Urothelium cell line (cell line): ENCODE results near the gene TBC1D22A.

Experiments used
- DNase-seq: peaks from one replicate; pipeline ENCODE4 v3.0.0; 2011; ENCODE audit warnings: low spot score, mixed read lengths
- FAIRE-seq: peaks from 2 replicates; lab custom pipeline; 2011; peaks lifted over from hg19 to GRCh38; lab: Jason Lieb, UNC

Gene TBC1D22A

DNA sequence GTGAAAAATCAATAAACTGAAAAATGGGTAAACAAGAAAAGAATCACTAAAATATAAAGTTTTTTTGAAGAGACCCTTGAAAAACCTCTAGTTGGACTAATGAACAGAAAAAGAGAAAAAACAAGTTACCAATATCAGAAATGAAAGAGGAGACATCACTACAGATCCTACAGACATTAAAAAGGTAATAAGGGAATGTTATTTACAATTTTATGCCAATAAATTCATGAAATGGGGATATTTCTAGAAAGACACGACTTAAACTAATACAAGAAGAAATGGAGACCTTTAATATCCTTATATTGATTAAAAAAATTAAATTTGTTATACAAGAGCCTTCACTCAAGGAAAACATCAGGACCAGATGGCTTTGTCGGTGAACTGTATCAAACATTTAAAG lies 109.4 kb downstream of the TBC1D22A start:
- DNase-seq = no peak
- FAIRE-seq = no peak

DNA sequence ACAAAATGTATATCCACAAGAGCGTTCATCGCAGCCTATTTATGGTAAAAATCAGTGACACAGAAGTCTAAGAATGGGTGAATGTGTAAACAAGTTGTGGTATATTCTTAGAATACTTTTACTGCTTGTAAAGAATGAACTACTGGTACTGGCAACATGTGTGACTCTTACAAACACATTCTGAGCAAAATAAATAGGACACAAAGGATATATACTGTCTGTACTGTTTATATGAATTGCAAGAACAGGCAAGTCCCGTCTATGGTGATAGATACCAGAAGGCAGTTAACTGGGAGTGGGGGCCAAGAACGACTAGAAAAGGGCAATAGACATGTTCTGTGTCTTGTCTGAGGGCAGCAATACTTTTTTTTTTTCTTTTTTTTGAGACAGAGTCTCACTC lies 112.6 kb downstream of the TBC1D22A start:
- FAIRE-seq (no peak), DNase-seq (no peak)

DNA sequence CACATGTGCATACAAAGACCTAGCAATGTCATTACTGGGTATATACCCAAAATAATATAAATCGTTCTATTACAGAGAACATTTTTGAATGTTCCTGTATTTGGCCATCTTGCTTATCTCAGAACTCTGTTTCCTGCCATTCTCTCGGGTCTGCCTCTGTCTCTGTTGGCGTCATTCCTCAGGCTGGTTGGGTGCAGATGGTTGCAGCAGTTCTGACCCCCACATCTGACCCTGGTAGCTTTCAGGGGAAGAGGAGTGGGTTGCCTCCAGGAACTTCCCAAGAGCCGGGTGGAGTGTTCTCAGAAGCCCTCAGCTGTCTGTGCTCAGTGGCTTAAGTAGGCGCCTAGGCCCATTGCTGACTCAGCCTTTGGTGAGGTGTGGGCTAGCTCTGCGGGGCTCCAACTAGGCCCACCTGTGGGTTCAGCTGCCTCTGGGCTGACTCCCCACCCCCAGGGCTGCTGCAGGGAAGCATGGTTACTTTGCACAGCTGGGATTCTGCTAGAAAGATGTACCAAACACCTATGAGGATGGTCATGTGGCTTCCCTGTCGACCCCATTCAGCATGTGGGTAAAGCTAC lies 114.0 kb downstream of the TBC1D22A start:
- DNase-seq = no peak
- FAIRE-seq = no peak

DNA sequence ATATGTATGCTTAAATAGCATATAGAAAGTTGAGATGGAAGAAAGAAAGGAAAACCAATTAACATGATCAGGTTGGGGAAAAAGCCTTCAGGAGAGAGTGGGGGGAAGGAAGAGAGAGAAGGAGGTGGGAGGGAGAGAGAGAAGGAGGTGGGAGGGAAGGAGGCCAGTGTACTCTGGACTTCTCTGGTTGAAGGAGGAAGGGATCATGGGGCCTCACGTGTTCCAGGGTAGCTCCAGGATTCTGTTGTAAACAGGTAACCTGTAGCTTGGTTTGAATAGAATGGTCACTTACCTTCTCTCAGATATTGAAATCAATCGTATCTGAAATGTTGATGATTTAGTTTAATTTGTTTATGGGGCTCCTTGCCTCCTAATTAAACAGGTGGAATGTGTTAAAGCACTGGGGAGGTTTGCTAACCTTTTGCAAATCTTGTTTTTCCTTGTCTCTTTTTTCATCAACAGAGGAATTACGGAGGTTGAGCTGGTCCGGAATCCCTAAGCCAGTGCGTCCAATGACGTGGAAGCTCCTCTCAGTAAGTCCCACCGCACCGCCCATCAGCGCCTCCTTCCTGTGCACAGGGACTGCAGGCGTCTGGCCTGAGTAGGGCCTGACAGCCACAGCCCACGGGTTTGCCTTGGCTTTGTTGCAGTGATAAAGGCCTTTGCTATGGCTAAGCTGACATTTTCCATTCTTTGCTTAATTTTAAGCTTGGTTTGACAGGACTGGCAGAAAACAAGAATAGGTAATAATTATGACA lies 115.9 kb downstream of the TBC1D22A start:
- FAIRE-seq (no peak), DNase-seq (no peak)

DNA sequence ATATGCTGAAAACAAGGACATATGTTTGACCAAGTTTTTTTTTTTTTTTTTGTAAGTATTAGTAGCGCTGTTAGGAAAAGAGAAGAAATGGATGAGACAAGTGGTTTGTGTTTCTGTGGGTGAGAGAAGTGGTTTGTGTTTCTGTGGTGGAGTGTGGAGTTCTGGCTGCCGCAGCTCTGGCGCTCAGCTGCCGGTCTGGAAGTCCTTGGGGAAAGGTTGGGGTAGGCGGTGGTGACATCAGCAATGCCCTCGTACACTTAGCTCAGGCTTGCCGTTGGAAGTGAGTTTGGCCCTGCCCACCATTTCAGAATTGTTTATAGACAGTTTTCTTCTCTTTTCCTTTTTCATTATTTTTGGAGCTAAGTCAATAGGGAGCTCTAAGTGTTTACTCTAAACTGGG lies 116.6 kb downstream of the TBC1D22A start:
- no peak for FAIRE-seq
- no peak for DNase-seq

DNA sequence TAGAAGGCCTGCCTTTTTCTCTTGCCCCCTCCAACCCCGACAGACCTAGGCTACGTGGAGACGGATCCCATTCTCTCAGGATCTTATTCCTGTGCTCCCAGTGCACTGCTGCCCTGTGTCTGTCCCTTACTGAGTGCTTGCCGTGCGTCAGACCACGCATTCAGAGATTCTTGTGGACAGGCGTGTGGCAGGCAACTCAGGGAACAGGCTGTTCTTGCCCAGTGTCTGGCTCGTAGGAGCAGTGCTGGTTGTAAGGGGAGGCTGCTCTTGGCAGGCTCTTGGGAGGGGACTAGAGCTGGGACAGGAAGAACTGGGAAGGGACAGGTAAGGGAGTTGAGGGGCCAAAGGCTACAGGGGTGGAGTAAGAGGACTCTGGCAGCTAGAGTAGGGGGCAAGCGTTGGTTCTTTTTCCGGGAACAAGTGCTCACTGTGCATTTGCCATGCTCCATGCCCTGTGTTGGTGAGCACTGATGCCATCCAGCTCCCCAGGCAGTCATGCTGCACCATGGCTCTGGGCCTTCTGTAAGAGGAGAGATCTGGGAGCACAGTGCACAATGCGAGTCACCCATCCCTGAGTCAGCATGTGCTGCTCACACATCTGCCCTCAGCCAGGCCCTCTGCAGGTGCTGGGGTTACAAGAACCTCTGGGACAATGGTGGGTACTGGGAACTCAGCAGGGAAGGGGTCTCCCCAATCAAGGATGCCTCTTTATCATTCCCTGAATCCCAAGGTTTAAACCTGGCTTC lies 119.1 kb downstream of the TBC1D22A start:
- FAIRE-seq (no peak), DNase-seq (peak; percentile 16)

DNA sequence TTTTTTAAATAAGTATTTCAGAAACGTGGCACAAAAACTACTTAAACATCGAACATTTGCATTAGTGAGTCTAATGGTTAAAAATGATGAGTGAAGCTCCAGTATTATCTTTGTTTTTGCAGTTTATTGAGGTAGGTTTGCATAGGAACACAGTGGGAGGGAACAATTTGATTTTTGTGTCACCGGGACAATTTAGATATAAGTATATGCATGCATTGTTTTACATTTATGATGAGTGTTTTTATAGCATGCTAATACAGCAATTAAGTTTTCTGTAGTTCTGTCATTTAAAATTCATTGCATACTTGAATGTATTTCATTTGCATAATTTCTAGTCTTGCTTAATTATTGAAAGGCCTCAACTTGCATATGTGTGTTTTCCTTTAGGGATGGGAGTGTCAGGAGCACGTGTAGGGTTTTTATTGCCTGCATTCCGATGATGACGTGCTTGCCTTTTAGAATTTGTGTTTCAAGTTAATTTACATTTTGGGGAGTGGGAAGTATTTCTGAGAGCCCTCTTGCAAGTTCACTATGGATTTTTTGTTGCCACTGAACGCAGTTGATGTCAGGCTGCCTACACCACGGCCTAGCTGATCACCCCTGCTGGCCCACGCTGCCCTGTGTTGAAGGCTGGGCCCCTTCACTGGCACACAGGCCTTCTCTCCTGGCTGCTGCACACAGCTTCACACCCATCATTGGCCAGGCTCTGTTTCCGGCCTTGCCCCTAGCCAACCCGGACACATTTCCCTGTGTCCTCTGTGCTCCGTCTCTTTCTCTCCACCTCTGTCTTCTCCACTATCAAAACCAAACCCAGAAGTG lies 120.9 kb downstream of the TBC1D22A start:
- DNase-seq = no peak
- FAIRE-seq = peak; percentile 20

DNA sequence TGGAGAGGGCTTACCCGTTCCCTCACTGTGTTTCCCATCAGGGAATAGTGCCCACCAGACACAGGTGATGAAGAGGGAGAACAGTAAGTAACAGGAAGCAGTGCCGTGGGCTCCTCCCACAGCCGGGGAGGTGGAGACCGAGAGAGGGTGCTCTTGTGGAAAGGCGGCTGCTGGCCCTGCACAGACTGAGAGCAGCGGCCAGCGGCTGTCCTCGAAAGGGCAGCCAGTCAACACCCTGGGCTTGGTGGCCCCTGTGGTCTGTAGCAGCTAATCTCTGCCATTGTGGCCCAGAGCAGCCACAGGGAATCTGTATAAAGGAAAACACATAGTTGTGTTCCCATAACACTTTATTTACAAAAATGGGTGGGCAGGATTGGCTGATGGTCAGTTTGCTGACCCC lies 121.9 kb downstream of the TBC1D22A start:
- DNase-seq (no peak), FAIRE-seq (no peak)

DNA sequence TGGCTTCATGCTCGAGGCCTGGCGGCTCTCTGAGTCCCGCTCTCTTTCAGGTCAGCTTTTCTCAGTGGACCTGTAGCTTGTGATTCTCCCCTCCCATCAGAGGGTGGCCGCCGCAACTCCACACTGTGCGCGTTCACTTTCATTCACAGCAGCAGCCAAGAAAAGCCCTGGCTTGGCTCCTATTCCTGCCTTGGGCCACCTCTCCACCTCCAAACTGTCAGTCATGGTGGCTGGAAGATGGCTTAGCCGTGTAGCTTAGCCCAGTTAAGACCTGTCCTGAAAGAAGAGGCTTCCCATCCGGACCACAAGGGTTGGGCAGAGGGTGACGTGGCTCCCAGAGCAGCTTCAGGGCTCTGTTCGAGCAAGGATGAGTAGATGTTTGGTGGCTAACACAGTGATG lies 125.5 kb downstream of the TBC1D22A start:
- FAIRE-seq = no peak
- no peak for DNase-seq

DNA sequence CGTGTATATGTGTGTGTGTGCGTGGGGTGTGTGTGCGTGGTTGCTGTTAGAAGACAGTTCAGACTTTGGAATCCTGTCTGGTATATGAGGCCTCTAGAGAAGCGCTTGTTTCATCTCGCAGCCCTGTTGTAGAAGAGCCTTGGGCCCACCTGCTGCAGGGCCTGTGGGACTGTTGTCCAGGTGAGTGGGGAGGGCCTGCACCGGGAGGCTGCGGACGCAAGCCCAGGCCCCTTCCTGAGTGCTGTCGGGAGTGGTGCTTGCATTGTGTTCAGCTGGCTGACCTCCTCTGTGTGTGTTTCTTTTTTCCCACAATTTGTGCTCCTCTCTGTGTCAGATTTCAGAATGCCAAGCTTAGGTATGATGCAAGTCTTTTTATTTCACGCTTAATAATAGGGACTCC lies 128.4 kb downstream of the TBC1D22A start:
- no peak for FAIRE-seq
- DNase-seq = no peak

DNA sequence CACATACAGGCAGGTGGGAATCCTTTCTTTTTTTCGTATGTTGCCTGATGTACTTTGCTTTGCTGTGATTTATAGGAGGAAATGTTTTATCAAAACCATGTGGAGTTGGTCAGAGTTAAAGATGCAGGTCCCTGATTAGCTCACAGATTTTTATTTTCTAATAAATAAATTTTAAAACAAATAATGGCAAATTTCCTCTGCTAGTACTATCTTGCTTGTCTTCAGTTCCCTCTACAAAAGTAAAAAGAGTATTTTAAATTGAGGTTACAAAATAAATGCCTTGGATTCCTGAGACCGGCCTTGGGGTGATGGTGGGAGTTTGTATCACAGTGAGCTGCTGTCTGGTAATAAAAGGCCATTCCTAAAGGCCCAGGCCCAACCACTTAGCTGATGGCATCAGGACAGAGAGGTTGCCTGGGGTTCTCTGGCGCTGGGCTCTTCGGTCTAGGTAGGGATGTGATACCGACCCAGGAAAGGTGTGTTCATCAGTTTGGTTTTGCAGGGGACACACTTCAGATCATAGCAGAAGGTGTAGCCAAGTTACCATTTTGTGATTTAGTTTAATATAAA lies 129.0 kb downstream of the TBC1D22A start:
- DNase-seq (no peak), FAIRE-seq (no peak)

DNA sequence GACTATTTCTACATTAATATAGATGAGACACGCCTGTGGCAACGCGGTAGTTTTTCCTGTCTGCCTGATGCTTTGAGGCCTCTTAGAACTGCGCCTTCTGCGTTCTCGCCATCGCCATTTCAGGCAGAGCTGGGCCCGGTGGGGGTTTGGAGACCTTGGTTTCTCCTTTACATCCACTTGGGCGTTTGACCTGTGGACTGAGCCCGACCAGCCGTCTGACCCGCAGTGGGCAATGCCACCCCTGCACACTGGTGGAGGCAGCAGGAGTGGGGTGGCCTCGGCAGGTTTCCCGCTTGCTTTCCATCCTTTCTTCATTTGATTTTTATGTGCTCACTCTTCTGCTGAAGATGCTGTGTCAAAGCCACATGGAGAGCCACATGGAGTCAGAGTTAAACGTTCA lies 130.4 kb downstream of the TBC1D22A start:
- DNase-seq (no peak), FAIRE-seq (no peak)

DNA sequence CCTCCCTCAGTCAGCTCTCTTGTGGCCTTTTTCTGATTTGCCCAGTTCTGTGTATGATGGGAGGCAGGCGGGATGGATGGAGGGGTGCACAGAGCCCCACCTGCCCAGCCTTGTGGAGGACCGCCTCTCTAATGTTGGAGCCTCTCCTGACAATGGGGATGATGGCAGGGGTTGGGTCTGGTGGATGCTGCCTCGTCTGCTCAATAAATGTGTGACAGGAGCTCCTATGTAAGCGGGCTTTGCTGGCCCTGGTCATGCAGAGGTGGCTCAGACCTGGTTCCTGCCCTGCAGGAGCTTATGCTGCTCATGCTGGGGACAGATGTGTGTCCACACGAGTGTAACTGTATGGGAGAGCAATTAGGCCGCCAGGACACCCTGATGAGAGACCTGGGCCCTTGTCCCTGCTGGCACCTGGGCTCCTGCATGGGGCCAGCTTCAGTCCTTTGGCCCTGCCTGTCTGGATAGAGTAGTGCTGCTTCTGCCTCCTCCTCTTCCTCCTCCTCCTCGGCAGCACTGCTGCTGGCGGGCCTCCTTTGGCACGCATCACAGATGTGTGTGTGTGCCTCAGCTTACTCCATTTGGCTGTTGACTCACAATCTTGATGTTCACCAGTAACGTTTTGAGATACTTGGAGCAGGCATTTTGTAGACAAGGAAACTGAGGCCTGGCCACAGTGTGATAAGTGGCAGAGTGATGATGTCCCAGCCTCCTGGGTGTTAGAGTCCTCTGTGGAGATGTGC lies 131.0 kb downstream of the TBC1D22A start:
- DNase-seq (no peak), FAIRE-seq (no peak)

DNA sequence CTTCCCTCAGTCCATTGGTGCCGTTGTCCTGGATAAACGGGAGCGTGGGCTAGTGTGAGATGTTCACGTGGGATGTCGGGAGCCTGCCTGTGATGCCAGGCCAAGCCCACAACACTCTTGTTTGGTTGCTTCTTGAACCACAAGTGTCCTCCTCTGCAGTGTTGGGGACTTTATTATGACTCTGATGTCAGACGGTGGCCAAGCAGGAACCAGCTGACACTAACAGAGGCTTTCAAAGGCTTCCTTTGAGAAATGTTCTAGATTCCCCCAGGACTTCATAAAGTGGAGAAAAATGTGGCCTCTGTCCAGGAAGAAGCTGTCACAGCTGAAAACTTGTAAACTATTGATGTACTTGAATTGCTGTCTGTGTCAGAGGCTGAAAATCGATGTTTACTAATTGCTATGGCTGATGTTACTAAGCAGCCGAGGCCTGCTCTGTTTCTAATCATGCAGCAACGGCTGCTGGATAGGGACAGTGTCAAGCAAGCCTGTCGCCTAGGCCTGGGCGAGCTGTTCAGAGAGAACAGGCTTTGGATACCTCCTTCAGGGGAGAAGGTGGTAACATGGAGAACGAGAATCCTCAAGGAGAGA lies 131.7 kb downstream of the TBC1D22A start:
- DNase-seq (no peak), FAIRE-seq (no peak)

DNA sequence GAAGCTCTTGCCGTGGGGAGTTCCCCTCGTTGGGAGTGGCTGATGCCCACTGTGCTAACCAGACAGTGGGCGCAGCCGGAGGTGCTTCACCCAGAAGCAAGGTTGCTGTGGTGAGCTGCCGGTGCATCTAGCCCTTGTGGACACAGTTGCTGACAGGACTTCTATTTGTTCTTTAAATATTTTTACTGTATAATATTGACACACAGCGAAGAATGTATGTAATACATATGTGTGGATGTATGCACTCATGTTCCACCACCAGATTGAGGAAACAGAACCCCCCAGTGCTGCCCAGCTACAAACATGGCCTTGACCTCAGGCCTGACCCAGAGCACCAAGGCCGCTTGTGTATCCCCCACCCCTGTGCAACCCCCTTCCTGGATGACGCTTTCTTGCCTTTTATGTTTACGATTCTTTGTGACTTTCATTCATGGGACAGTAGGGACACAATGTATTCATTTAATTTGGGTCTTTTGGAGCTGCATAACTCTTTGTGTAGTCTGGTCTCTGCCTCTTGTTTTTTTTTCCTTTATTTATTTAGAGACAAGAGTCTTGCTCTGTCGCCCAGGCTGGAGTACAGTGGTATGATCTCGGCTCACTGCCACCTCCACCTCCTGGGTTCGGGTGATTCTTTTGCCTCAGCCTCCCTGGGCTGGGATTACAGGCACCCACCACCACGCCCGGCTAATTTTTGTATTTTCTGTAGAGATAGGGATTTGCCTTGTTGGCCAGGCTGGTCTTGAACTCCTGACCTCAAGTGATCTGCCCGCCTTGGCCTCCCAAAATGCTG lies 132.6 kb downstream of the TBC1D22A start:
- FAIRE-seq (no peak), DNase-seq (no peak)

DNA sequence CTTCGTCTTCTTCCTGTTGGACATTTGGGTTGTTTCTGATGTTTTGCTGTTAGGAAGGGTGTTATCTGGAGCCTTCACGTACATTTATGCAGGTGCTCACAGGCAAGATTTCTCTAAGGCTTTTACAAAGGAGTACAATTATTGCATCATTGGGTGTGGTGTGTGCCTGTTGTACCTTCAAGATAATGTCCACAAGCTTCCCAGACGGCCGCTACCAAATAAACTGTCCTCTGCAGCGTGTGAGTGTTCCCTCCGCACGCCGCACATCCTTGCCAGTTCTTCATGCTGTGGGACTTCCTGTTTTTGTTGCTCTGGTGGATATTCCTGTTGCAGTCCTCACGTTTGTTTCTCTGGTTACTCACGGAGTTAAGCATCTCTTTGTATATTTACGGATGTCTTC lies 133.3 kb downstream of the TBC1D22A start:
- DNase-seq = no peak
- no peak for FAIRE-seq

DNA sequence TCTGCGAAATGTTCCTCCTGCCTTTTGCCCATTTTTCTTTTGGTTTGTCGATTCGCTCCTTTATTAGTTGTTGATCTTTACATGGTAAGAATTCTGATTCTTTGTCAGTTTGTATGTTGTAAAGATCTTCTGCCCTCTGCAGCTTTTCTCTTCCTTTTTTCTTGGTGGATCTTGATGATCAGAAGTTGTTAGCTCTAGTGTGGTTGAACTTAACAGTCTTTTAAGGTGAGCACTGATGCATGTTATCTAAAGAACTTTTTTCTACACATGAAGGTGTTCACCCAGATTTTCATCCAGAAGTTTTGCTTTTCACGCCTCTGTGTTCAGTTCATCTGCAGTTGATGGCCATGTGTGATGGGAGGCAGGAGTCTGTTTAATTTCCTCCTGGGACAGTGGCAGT lies 133.7 kb downstream of the TBC1D22A start:
- DNase-seq = no peak
- FAIRE-seq = no peak

DNA sequence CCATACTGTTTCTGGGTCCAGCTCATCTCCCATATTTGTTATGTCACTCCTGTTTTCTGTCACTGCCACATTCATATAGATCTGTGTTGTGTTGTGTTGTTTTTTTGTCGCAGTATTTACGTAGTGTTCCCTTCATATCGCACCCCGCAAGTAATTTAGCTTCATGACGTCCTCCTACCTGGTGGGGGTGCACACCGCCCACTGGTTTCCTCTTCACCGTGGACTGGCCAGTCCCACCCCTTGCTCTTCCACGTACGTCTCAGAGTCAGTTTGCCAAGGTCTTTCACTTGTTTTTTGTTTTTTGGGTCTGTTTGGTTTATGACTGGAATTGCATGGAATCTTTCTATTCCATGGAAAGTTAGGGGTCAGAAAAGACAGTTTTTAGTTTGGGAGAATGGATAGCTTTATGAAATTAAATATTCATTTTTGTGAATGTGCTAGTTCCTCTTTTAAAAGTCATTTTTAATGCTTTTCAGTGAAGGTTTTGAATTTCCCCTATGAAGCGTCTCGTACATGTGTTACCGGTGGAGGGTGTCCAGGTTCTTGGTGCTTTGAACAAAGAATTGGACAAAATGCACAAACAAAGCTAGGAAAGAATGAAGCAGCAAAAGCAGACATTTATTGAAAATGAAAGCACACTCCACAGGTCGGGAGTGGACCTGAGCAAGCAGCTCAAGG lies 134.3 kb downstream of the TBC1D22A start:
- DNase-seq = no peak
- no peak for FAIRE-seq

DNA sequence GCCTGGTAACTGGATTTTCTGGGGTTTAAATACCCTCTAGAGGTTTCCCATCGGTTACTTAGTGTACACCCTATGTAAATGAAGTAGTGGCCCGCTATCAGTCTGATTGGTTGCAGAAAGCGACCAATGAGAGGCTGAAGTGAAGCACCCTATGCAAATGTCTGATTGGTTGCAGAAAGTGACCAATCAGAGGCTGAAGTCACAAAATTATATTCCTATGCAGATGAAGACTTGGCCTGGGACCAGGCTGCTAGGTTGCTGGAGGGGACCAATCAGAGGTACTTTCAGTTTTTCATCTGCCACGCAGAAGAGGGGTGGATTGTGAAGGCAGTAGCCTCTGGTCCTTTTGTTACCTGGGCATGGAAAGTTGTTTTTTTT lies 134.8 kb downstream of the TBC1D22A start:
- no peak for FAIRE-seq
- DNase-seq = no peak
